ENCODE data around the gene AIG1.

DNA sequence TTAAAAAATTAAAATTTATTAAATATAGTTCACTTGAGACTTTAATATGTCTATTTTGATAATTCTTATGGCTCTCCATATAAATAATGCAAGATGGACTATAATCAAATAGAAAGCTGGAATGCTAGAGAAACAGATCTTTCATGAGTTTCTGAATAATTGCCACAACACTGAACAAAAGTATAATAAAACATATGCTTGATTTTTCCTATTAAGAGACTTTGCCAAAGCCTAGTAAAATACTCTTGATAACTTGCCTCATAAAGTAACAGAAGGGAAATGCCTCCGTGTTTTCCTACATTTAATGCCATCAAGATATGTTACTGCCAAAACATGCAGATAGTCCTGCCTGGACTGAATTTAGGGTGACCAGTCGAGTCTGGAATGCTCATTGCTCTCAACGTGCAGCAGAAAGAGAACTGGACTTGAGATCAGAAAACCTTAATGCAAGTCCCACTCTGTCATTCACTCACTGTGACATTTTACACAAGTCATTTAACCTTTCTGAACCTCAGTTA lies 153.2 kb downstream of the AIG1 start:
- TF ChIP-seq, protein P1, sequence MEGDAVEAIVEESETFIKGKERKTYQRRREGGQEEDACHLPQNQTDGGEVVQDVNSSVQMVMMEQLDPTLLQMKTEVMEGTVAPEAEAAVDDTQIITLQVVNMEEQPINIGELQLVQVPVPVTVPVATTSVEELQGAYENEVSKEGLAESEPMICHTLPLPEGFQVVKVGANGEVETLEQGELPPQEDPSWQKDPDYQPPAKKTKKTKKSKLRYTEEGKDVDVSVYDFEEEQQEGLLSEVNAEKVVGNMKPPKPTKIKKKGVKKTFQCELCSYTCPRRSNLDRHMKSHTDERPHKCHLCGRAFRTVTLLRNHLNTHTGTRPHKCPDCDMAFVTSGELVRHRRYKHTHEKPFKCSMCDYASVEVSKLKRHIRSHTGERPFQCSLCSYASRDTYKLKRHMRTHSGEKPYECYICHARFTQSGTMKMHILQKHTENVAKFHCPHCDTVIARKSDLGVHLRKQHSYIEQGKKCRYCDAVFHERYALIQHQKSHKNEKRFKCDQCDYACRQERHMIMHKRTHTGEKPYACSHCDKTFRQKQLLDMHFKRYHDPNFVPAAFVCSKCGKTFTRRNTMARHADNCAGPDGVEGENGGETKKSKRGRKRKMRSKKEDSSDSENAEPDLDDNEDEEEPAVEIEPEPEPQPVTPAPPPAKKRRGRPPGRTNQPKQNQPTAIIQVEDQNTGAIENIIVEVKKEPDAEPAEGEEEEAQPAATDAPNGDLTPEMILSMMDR (IDR thresholded peaks at IDR 0.05; ENCODE audit: borderline replicate concordance, extremely low read depth, low read length, poor library complexity, severe bottlenecking), result no peak
- TF ChIP-seq EZH2 (IDR thresholded peaks at IDR 0.05; ENCODE audit: borderline replicate concordance, low read depth, low read length, severe bottlenecking), result no peak
